Raji (cell line): ENCODE measurements around the gene MSRB3.

Experiments used
- POLR2A ChIP-seq: IDR thresholded peaks from 2 replicates; pipeline ENCODE4 v1.6.1; 2011; ENCODE audit warnings: low read depth, low read length, control low read depth; ENCODE audit not compliant: insufficient read depth

The MSRB3 gene

GRCh38 chr12:65511134-65511834 lies 232.8 kb downstream of the MSRB3 start:
- no peak for TF ChIP-seq POLR2A

GRCh38 chr12:65511912-65512311 lies 233.4 kb downstream of the MSRB3 start:
- no peak for TF ChIP-seq POLR2A
